Prostate gland (tissue), 2 donors: Measurements from ENCODE around the gene ASAP3. TPM values are rescaled to one million over a fixed set of nuclear protein-coding genes. Genes with fewer than 3 reads are reported as not detected.

Experiments used
- DNase-seq: peaks from one replicate; pipeline ENCODE4 v3.0.0-alpha.2; 2019; ENCODE audit warnings: low spot score
- H3K27ac ChIP-seq, 2 donors: fragments of 200-600 bp; sonication (generic); 2 replicates each; pipeline ENCODE4 v1.5.1; 2017 to 2019
- H3K27me3 ChIP-seq: fragments of 200-600 bp; sonication (generic); replicated peaks from 2 replicates; pipeline ENCODE4 v1.5.1; 2019; ENCODE audit not compliant: insufficient read depth
- H3K36me3 ChIP-seq, 2 donors: fragments of 200-600 bp; sonication (generic); 1 replicate in 1 of 2; 2 replicates in 1 of 2; pipeline versions ENCODE4 v1.5.1 to v1.8.1; 2017 to 2019
- H3K4me1 ChIP-seq: fragments of 200-600 bp; sonication (generic); replicated peaks from 2 replicates; pipeline ENCODE4 v1.5.1; 2019
- H3K4me3 ChIP-seq, 2 donors: fragments of 200-600 bp; sonication (generic); 2 replicates each; pipeline ENCODE4 v1.5.1; 2017 to 2019
- H3K9me3 ChIP-seq: fragments of 200-600 bp; sonication (generic); 2 replicates; pipeline ENCODE4 v1.5.1; 2017
- POLR2A ChIP-seq: fragments of 450-650 bp; IDR thresholded peaks from one replicate; pipeline ENCODE4 v1.6.1; 2016; ENCODE audit warnings: antibody characterized with exemption, mild to moderate bottlenecking
- POLR2AphosphoS5 ChIP-seq: sonication (generic); formaldehyde crosslinking; IDR thresholded peaks from one replicate; pipeline ENCODE4 v1.6.1; 2017; ENCODE audit warnings: antibody characterized with exemption
- WGBS: methylation state at CpG from one replicate; pipeline ENCODE4 v1.1.5; 2018; 5-methylcytosine and 5-hydroxymethylcytosine counted together
- intact Hi-C: fragments of 100-400 bp; cut with DNase I; formaldehyde crosslinking; loops from one replicate; pipeline ENCODE4 v1.14.2; 2022
- total RNA-seq, 2 donors: library from RNA; depleted of rRNA; stranded (reverse); fragments of >200 nt; gene quantifications; one replicate each; pipeline ENCODE4 v1.1.0, GENCODE V29; 2016
- TF ChIP-seq, protein P1 (sequence below), 4 experiments: fragments of 200-600 bp in 2 of 4; fragments of 450-650 bp in 2 of 4; sonication (generic) in 2 of 4; IDR thresholded peaks; 1 replicate in 3 of 4; 2 replicates in 1 of 4; pipeline ENCODE4 v1.5.1; 2016 to 2019; ENCODE audit warnings: antibody characterized with exemption in 4 of 4, mild to moderate bottlenecking in 2 of 4, moderate library complexity in 2 of 4

Gene ASAP3
- total RNA-seq, 2 donors from 2014 or later: 76.5 to 83.1 TPM

DNA sequence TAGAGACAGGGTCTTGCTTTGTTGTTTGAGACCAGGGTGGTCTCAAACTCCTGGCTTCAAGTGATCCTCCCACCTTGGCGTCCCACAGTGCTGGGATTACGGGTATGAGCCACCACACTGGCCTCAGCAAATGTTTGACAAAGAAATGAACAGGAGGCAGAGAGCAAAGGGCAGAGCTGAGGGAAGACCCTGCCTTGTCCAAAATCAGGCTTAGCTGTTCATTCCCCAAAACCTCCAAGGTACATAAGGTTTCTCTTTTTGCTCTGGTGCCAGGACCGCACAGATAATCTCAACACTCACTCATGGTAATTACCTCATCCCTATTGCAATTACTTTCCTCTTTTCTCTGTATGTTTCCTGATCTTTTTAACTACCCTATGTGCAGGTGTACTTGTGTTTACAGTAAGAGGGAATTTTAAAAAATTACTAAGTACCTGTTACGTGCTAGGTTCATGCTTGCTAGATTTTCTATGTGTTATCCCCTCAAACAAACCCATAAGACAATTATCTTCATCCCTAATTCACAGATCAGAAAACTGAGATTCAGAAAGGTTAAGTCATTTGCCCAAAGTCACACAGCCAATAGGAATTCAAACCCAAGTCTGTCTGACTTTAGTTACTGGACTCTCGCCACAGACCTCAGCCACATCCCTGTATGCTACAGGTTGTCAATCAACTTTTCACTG lies 11.5 kb downstream of the ASAP3 start:
- Histone ChIP-seq H3K4me1 (peaks cover 14% of the 10 kb centered on the region), H3K27ac (peak overlapping the region; percentile 30 to 38)

GRCh38 chr1:23471473-23472075 lies 12.4 kb downstream of the ASAP3 start:
- Histone ChIP-seq H3K36me3 (no peaks in the 10 kb centered on the region), H3K27me3 (no peaks in the 10 kb centered on the region), H3K27ac (peak overlapping the region in 1 of 2 donors; percentile 30), H3K4me1 (peaks cover 14% of the 10 kb centered on the region), H3K9me3 (no peaks in the 10 kb centered on the region), H3K4me3 (no peak overlapping the region)
- WGBS: 68% methylated on average over 4 of the region's 4 CpGs
- no peak for DNase-seq
- intact Hi-C loops: no loop called here
- no peak for TF ChIP-seq POLR2AphosphoS5
- no peak for TF ChIP-seq POLR2A
- TF ChIP-seq, protein P1, sequence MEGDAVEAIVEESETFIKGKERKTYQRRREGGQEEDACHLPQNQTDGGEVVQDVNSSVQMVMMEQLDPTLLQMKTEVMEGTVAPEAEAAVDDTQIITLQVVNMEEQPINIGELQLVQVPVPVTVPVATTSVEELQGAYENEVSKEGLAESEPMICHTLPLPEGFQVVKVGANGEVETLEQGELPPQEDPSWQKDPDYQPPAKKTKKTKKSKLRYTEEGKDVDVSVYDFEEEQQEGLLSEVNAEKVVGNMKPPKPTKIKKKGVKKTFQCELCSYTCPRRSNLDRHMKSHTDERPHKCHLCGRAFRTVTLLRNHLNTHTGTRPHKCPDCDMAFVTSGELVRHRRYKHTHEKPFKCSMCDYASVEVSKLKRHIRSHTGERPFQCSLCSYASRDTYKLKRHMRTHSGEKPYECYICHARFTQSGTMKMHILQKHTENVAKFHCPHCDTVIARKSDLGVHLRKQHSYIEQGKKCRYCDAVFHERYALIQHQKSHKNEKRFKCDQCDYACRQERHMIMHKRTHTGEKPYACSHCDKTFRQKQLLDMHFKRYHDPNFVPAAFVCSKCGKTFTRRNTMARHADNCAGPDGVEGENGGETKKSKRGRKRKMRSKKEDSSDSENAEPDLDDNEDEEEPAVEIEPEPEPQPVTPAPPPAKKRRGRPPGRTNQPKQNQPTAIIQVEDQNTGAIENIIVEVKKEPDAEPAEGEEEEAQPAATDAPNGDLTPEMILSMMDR (IDR thresholded peaks at IDR 0.05): no peak

More for the DNA sequence above, 11.5 kb downstream of the ASAP3 start:
- Histone ChIP-seq H3K36me3 (no peaks in the 10 kb centered on the region), H3K27me3 (no peaks in the 10 kb centered on the region), H3K4me3 (no peak overlapping the region), H3K9me3 (no peaks in the 10 kb centered on the region)
- DNase-seq: no peak
- intact Hi-C loops: no loop called here
- WGBS: 86% methylated on average over 5 of the region's 5 CpGs
- no peak for TF ChIP-seq POLR2A
- TF ChIP-seq POLR2AphosphoS5: no peak
- TF ChIP-seq, protein P1 (IDR thresholded peaks at IDR 0.05): no peak

DNA sequence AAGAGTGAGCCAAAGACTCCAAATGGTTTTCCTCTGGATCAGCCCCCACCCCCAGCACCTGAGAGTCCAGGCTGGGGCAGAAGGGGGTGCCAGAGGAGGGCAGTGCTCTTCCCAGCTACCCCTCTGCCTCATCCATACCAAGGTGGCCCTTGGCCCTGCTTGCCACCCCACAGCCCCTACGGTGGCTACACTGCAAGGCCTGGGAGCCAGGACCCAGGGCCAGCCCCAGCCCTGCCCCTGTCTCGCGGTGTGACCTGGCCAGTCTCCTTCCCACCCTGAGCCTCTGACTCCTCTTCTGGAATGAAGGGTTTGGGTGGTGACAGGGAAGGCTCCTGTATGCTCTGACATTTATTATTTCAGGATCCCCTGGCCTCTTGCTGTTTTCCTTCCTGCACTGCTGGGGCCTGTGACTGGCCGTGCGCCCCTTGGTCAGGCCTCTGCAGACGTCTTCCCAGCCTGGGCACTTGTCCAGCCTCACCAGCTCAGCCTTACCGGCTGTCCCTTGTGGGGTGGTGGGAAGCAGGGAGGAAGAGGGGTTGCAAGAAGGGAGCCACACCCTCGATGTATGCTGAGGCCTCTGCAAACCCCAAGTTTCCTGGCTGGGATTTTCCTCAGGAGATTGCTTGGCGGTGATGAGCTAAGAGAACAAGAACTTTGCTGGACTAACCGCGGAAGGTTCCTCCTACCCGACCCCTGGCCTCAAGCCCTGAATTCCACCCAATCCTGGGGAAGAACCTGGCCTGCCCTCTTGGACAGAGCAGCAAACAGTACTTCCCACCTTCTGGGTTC lies 13.5 kb downstream of the ASAP3 start:
- Histone ChIP-seq H3K4me1 (peaks cover 13% of the 10 kb centered on the region), H3K27me3 (no peaks in the 10 kb centered on the region), H3K9me3 (no peaks in the 10 kb centered on the region), H3K36me3 (no peaks in the 10 kb centered on the region), H3K4me3 (no peak overlapping the region), H3K27ac (peak overlapping the region in 1 of 2 donors; percentile 28)
- DNase-seq: no peak
- TF ChIP-seq POLR2A: no peak
- TF ChIP-seq POLR2AphosphoS5: no peak
- WGBS: 74% methylated on average over 12 of the region's 12 CpGs
- intact Hi-C loops: no loop called here

DNA sequence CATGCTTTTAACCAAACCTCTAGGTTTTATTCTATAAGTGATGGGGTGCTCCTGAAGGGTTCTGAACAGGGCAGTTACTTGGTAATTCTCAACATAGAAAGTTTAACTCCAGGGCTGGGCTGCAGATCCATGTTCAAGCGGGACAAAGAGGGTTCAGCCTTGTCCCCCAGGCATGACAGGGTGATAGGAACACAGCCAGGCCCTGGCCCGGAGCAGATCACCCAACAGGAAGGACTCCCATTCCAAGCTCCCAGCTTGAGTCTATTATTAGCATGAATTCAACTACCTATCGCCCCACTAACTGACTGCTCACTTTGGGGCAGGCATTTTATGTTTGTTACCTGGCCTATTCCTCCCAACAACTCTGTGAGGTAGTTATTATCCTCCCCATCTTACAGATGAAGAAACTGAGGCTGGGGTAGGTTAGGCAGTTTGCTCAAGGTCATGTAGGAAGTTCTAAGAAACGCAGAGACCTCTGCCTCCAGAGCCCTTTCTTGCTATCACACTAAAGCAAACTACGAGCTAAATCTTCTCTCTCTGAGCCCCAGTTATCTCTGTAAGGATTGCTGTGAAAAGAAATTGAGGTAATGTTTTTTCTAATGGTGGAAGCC lies 14.5 kb downstream of the ASAP3 start:
- DNase-seq: no peak
- TF ChIP-seq POLR2A (no peak), POLR2AphosphoS5 (no peak)
- TF ChIP-seq, protein P1 (IDR thresholded peaks at IDR 0.05): no peak
- 64% methylated on average over 5 of the region's 5 CpGs for WGBS
- no peaks in the 10 kb centered on the region for H3K9me3 ChIP-seq
- H3K36me3 ChIP-seq: no peaks in the 10 kb centered on the region
- no peaks in the 10 kb centered on the region for H3K27me3 ChIP-seq
- no peak overlapping the region for H3K27ac ChIP-seq
- H3K4me3 ChIP-seq: no peak overlapping the region
- H3K4me1 ChIP-seq: peaks cover 4% of the 10 kb centered on the region
- intact Hi-C loops: no loop called here

GRCh38 chr1:23466423-23466989 lies 17.5 kb downstream of the ASAP3 start:
- peaks cover 3% of the 10 kb centered on the region for H3K4me1 ChIP-seq
- no peak for DNase-seq
- H3K27ac ChIP-seq: no peak overlapping the region
- intact Hi-C loops: no loop called here
- H3K27me3 ChIP-seq: no peaks in the 10 kb centered on the region
- no peak for TF ChIP-seq POLR2A
- TF ChIP-seq, protein P1 (IDR thresholded peaks at IDR 0.05): no peak
- TF ChIP-seq POLR2AphosphoS5: no peak
- H3K9me3 ChIP-seq: no peaks in the 10 kb centered on the region
- 98% methylated on average over 3 of the region's 3 CpGs for WGBS
- no peaks in the 10 kb centered on the region for H3K36me3 ChIP-seq
- no peak overlapping the region for H3K4me3 ChIP-seq
